Effector memory CD4-positive, alpha-beta T cell (primary cell): ENCODE data around the gene MDGA2.

Experiments
- DNase-seq, 3 donors: peaks; one replicate each; pipeline ENCODE4 v3.0.0-alpha.2; 2020
- H3K27ac ChIP-seq: 2 replicates; pipeline ENCODE4 v1.7.0; 2013; ENCODE audit warnings: mild to moderate bottlenecking, low read length, moderate library complexity; ENCODE audit not compliant: insufficient read depth, poor library complexity, severe bottlenecking
- H3K27me3 ChIP-seq: replicated peaks from 2 replicates; pipeline ENCODE4 v1.7.0; 2013; ENCODE audit warnings: mild to moderate bottlenecking, low read length; ENCODE audit not compliant: insufficient read depth, control insufficient read depth, poor library complexity, severe bottlenecking
- H3K36me3 ChIP-seq: 2 replicates; pipeline ENCODE4 v1.7.0; 2013; ENCODE audit warnings: mild to moderate bottlenecking, low read length, moderate library complexity; ENCODE audit not compliant: control insufficient read depth, insufficient read depth
- H3K4me1 ChIP-seq: 2 replicates; pipeline ENCODE4 v1.7.0; 2013; ENCODE audit warnings: low read length, mild to moderate bottlenecking; ENCODE audit not compliant: control insufficient read depth, insufficient read depth, poor library complexity, severe bottlenecking
- H3K4me3 ChIP-seq: 2 replicates; pipeline ENCODE4 v1.7.0; 2013; ENCODE audit warnings: low read length, low read depth, mild to moderate bottlenecking; ENCODE audit not compliant: insufficient read depth, poor library complexity, severe bottlenecking
- H3K9me3 ChIP-seq: 2 replicates; pipeline ENCODE4 v1.7.0; 2013; ENCODE audit warnings: mild to moderate bottlenecking, low read length, moderate library complexity; ENCODE audit not compliant: control insufficient read depth
- total RNA-seq, 3 donors: gene quantifications; one replicate each; lab custom pipeline; 2026; lab: John Stamatoyannopoulos, UW

The MDGA2 gene
- 0 reads per million in 3 donors for total RNA-seq

GRCh38 chr14:47675466-47676314 lies at the start of gene MDGA2:
TSS of gene MDGA2 (minus strand) at chr14:47675605.
- H3K36me3 ChIP-seq, result no peaks in the 10 kb centered on the region
- no peaks in the 10 kb centered on the region for H3K27me3 ChIP-seq
- H3K4me3 ChIP-seq, result no peak within 1 kb of the TSS
- DNase-seq, result no peak
- H3K27ac ChIP-seq, result no peak within 1 kb of the TSS
- H3K4me1 ChIP-seq, result no peaks in the 10 kb centered on the region
- no peaks in the 10 kb centered on the region for H3K9me3 ChIP-seq

GRCh38 chr14:47722929-47723693 lies 47.7 kb upstream of the MDGA2 start:
- Histone ChIP-seq H3K27me3 (no peaks in the 10 kb centered on the region), H3K4me1 (no peaks in the 10 kb centered on the region), H3K36me3 (no peaks in the 10 kb centered on the region), H3K9me3 (no peaks in the 10 kb centered on the region), H3K4me3 (no peak overlapping the region), H3K27ac (no peak overlapping the region)
- no peak for DNase-seq

GRCh38 chr14:47720281-47720680 lies 44.9 kb upstream of the MDGA2 start:
- Histone ChIP-seq H3K36me3 (no peaks in the 10 kb centered on the region), H3K4me3 (no peak overlapping the region), H3K27me3 (no peaks in the 10 kb centered on the region), H3K9me3 (no peaks in the 10 kb centered on the region), H3K4me1 (no peaks in the 10 kb centered on the region), H3K27ac (no peak overlapping the region)
- no peak for DNase-seq

- Histone ChIP-seq H3K4me3 (no peak overlapping the region), H3K4me1 (no peaks in the 10 kb centered on the region), H3K27me3 (no peaks in the 10 kb centered on the region), H3K27ac (no peak overlapping the region), H3K36me3 (no peaks in the 10 kb centered on the region), H3K9me3 (no peaks in the 10 kb centered on the region)
- DNase-seq, result no peak
Measured at GRCh38 chr14:47715330-47715729, 39.9 kb upstream of the MDGA2 start.

- Histone ChIP-seq H3K4me1 (no peaks in the 10 kb centered on the region), H3K27me3 (no peaks in the 10 kb centered on the region), H3K27ac (no peak overlapping the region), H3K4me3 (no peak overlapping the region), H3K36me3 (no peaks in the 10 kb centered on the region), H3K9me3 (no peaks in the 10 kb centered on the region)
- DNase-seq, result no peak
Measured at GRCh38 chr14:47710581-47710980, 35.2 kb upstream of the MDGA2 start.

- Histone ChIP-seq H3K36me3 (no peaks in the 10 kb centered on the region), H3K4me3 (no peak overlapping the region), H3K27ac (no peak overlapping the region), H3K9me3 (no peaks in the 10 kb centered on the region), H3K27me3 (no peaks in the 10 kb centered on the region), H3K4me1 (no peaks in the 10 kb centered on the region)
- DNase-seq, result no peak
Measured at GRCh38 chr14:47705683-47706082, 30.3 kb upstream of the MDGA2 start.

GRCh38 chr14:47691829-47692228 lies 16.4 kb upstream of the MDGA2 start:
- H3K36me3 ChIP-seq, result no peaks in the 10 kb centered on the region
- H3K9me3 ChIP-seq, result peaks cover 2% of the 10 kb centered on the region
- no peaks in the 10 kb centered on the region for H3K27me3 ChIP-seq
- no peaks in the 10 kb centered on the region for H3K4me1 ChIP-seq
- DNase-seq, result no peak
- no peak overlapping the region for H3K4me3 ChIP-seq
- no peak overlapping the region for H3K27ac ChIP-seq

GRCh38 chr14:47678993-47679392 lies 3.6 kb upstream of the MDGA2 start:
- DNase-seq, result no peak
- Histone ChIP-seq H3K4me3 (no peak overlapping the region), H3K27ac (no peak overlapping the region), H3K4me1 (no peaks in the 10 kb centered on the region), H3K27me3 (no peaks in the 10 kb centered on the region), H3K36me3 (no peaks in the 10 kb centered on the region), H3K9me3 (no peaks in the 10 kb centered on the region)

- H3K4me3 ChIP-seq, result no peak overlapping the region
- no peak overlapping the region for H3K27ac ChIP-seq
- no peaks in the 10 kb centered on the region for H3K9me3 ChIP-seq
- no peaks in the 10 kb centered on the region for H3K36me3 ChIP-seq
- DNase-seq, result no peak
- H3K4me1 ChIP-seq, result no peaks in the 10 kb centered on the region
- H3K27me3 ChIP-seq, result no peaks in the 10 kb centered on the region
Measured at GRCh38 chr14:47678157-47678556, 2.8 kb upstream of the MDGA2 start.

GRCh38 chr14:47676315-47676617 lies 861 bp upstream of the MDGA2 start:
- no peaks in the 10 kb centered on the region for H3K4me1 ChIP-seq
- no peaks in the 10 kb centered on the region for H3K9me3 ChIP-seq
- no peak overlapping the region for H3K27ac ChIP-seq
- H3K27me3 ChIP-seq, result no peaks in the 10 kb centered on the region
- no peak for DNase-seq
- H3K36me3 ChIP-seq, result no peaks in the 10 kb centered on the region
- no peak overlapping the region for H3K4me3 ChIP-seq
